Loucy (cell line): Measurements from ENCODE around the gene CIB4.

Experiments used
- H2AFZ ChIP-seq: fragments of 200-600 bp; sonication (generic); 2 replicates; pipeline ENCODE4 v1.6.0; 2016; ENCODE audit warnings: antibody characterized with exemption, mild to moderate bottlenecking, low read length, moderate library complexity
- H3F3A ChIP-seq: fragments of 200-600 bp; 2 replicates; pipeline ENCODE4 v1.6.0; 2016; ENCODE audit warnings: antibody characterized with exemption, low read depth, mild to moderate bottlenecking
- H3K27me3 ChIP-seq: fragments of 200-600 bp; sonication (generic); 2 replicates; pipeline ENCODE4 v1.6.1; 2014; ENCODE audit warnings: low read length, mild to moderate bottlenecking; ENCODE audit not compliant: insufficient read depth, poor library complexity, severe bottlenecking
- H3K36me3 ChIP-seq: fragments of 200-600 bp; sonication (generic); 2 replicates; pipeline ENCODE4 v1.6.1; 2016; ENCODE audit warnings: low read length; ENCODE audit not compliant: insufficient read depth
- H3K4me1 ChIP-seq: fragments of 200-600 bp; sonication (generic); 2 replicates; pipeline ENCODE4 v1.5.1; 2014; ENCODE audit warnings: low read length, mild to moderate bottlenecking; ENCODE audit not compliant: insufficient read depth, poor library complexity, severe bottlenecking
- H3K4me2 ChIP-seq: fragments of 200-600 bp; sonication (generic); 2 replicates; pipeline ENCODE4 v1.6.0; 2014; ENCODE audit warnings: antibody characterized with exemption, low read length, low read depth, mild to moderate bottlenecking; ENCODE audit not compliant: poor library complexity, severe bottlenecking
- H3K4me3 ChIP-seq: fragments of 200-600 bp; sonication (generic); 2 replicates; pipeline ENCODE4 v1.5.1; 2014; ENCODE audit warnings: low read length, mild to moderate bottlenecking, mixed read lengths; ENCODE audit not compliant: poor library complexity, severe bottlenecking
- H3K79me2 ChIP-seq: fragments of 200-600 bp; sonication (generic); 2 replicates; pipeline ENCODE4 v1.6.1; 2014; ENCODE audit warnings: low read length; ENCODE audit not compliant: insufficient read depth
- H3K9ac ChIP-seq: fragments of 200-600 bp; sonication (generic); 2 replicates; pipeline ENCODE4 v1.6.0; 2014; ENCODE audit warnings: mild to moderate bottlenecking, low read depth, low read length, moderate library complexity; ENCODE audit not compliant: poor library complexity, severe bottlenecking
- H3K9me2 ChIP-seq: fragments of 200-600 bp; sonication (generic); replicated peaks from 2 replicates; pipeline ENCODE4 v1.6.1; 2016; ENCODE audit warnings: low read depth, low read length, mixed read lengths
- H3K9me3 ChIP-seq: fragments of 200-600 bp; sonication (generic); 2 replicates; pipeline ENCODE4 v1.6.1; 2014; ENCODE audit warnings: mild to moderate bottlenecking, antibody characterized with exemption, low read length, low read depth; ENCODE audit not compliant: insufficient read depth
- H4K20me1 ChIP-seq: fragments of 200-600 bp; sonication (generic); 2 replicates; pipeline ENCODE4 v1.6.0; 2014; ENCODE audit warnings: antibody characterized with exemption, low read length, mild to moderate bottlenecking; ENCODE audit not compliant: insufficient read depth, poor library complexity, severe bottlenecking
- CTCF ChIP-seq: fragments of 200-600 bp; sonication (generic); conservative IDR thresholded peaks from 2 replicates; pipeline ENCODE4 v1.5.1; 2014; ENCODE audit warnings: mild to moderate bottlenecking, antibody characterized with exemption, low read length
- EZH2phosphoT487 ChIP-seq: fragments of 200-600 bp; IDR thresholded peaks from 2 replicates; pipeline ENCODE4 v1.6.1; 2018; ENCODE audit warnings: antibody characterized with exemption, mild to moderate bottlenecking, moderate library complexity, borderline replicate concordance

CIB4 gene

GRCh38 chr2:26580151-26580550 lies 61.0 kb downstream of the CIB4 start:
- Histone ChIP-seq H3K4me2 (no peak overlapping the region), H3K27me3 (no peaks in the 10 kb centered on the region), H3K79me2 (no peaks in the 10 kb centered on the region), H4K20me1 (no peaks in the 10 kb centered on the region), H2AFZ (no peak overlapping the region), H3K4me1 (no peaks in the 10 kb centered on the region), H3K9me2 (no peaks in the 10 kb centered on the region), H3F3A (no peaks in the 10 kb centered on the region), H3K36me3 (no peaks in the 10 kb centered on the region), H3K4me3 (no peak overlapping the region), H3K9ac (no peak overlapping the region), H3K9me3 (no peaks in the 10 kb centered on the region)
- no peak for TF ChIP-seq EZH2phosphoT487
- no peak for TF ChIP-seq CTCF

- Histone ChIP-seq H3K79me2 (no peaks in the 10 kb centered on the region), H3K9me3 (no peaks in the 10 kb centered on the region), H3K4me1 (no peaks in the 10 kb centered on the region), H3K36me3 (no peaks in the 10 kb centered on the region), H4K20me1 (no peaks in the 10 kb centered on the region), H2AFZ (no peak overlapping the region), H3K4me2 (no peak overlapping the region), H3K9ac (no peak overlapping the region), H3F3A (no peaks in the 10 kb centered on the region), H3K9me2 (no peaks in the 10 kb centered on the region), H3K4me3 (no peak overlapping the region), H3K27me3 (no peaks in the 10 kb centered on the region)
- TF ChIP-seq CTCF (no peak), EZH2phosphoT487 (no peak)
Measured at GRCh38 chr2:26579723-26580040, 61.5 kb downstream of the CIB4 start.

GRCh38 chr2:26579025-26579722 lies 62.0 kb downstream of the CIB4 start:
- no peak overlapping the region for H2AFZ ChIP-seq
- no peaks in the 10 kb centered on the region for H3K27me3 ChIP-seq
- H3K4me2 ChIP-seq: no peak overlapping the region
- no peaks in the 10 kb centered on the region for H3F3A ChIP-seq
- no peaks in the 10 kb centered on the region for H3K9me2 ChIP-seq
- no peaks in the 10 kb centered on the region for H3K4me1 ChIP-seq
- no peaks in the 10 kb centered on the region for H3K9me3 ChIP-seq
- no peak overlapping the region for H3K4me3 ChIP-seq
- H3K79me2 ChIP-seq: no peaks in the 10 kb centered on the region
- no peak for TF ChIP-seq CTCF
- no peak for TF ChIP-seq EZH2phosphoT487
- H4K20me1 ChIP-seq: no peaks in the 10 kb centered on the region
- H3K36me3 ChIP-seq: no peaks in the 10 kb centered on the region
- no peak overlapping the region for H3K9ac ChIP-seq
